ENCODE data around the gene ARMC2.

The ARMC2 gene

GRCh38 chr6:108988296-108988695 lies 140.1 kb downstream of the ARMC2 start:
- DNase-seq (ENCODE audit: low read depth), result no peak

DNA sequence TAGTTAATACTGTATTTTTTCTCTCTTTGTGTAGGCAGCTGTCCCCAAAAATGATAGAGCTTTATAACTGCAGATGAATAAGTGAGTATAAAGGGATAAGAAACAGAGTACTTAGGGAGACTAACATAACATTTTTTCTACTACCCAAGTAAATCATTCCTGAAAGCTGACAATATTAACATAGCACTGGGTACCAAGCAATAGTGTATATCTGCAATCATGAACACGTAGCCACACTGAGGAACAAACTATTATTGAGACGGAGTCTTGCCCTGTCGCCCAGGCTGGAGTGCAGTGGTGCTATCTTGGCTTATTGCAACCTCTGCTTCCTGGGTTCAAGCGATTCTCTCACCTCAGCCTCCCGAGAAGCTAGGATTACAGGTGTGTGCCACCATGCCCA lies 140.5 kb downstream of the ARMC2 start:
- no peak for DNase-seq (ENCODE audit: low read depth)

DNA sequence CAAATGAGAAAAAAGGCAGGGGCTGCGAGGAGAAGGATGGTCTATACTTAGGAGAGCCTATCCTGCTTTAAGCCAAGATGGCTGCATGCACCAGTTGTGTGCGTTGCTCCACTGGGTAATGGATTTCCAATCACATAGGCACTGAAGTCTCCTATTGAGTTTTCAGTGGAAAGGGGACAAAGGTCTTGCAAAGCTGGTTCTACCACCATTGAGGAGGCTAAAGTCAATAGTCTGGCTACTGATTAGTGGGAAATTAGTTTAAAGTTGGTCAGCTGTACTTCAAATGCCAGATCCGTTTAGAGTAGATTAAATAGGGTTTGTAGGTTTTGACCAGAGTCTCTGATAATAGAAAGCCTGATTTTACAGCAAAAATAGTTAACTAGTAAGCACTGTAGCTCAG lies 141.5 kb downstream of the ARMC2 start:
- no peak for DNase-seq (ENCODE audit: low read depth)

DNA sequence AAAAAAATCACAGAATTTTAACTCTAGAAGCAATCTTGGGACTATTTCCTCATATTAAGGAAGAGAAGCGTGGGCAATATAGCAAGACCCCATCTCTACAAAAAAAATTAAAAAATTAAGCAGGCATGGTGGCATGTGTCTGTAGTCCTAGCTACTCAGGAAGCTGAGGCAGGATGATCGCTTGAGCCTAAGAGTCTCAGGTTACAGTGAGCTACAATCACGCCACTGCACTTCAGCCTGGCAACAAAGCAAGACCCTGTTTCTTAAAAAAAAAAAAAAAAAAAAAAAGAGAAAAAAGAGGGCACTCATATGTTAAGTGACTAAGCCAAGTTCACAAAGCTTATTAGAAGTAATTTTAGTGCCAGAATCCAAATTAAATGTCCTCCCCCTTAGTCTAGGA lies 145.7 kb downstream of the ARMC2 start:
- DNase-seq (ENCODE audit: low read depth), result no peak

GRCh38 chr6:108995296-108995695 lies 147.1 kb downstream of the ARMC2 start:
- DNase-seq (ENCODE audit: low read depth), result no peak

GRCh38 chr6:108996208-108996607 lies 148.0 kb downstream of the ARMC2 start:
- no peak for DNase-seq (ENCODE audit: low read depth)

DNA sequence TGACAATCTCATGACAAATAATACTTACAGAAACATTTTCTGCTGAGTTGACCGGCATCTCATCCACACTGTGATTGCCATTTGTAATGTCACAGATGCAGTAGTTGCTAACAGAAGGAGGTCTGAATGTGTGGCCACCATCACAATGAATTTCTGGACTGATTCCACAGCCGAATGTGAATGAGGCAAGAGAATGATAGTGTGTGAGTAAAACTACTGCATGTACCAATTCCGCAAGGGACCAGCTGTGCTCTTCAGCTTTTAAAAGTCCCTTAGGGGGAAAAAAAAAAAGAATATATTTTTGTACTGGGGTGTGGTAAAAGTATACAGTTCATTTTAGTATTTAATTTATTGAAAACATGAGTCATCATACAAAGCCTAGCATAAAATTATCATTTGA lies 150.3 kb downstream of the ARMC2 start:
- no peak for DNase-seq (ENCODE audit: low read depth)

DNA sequence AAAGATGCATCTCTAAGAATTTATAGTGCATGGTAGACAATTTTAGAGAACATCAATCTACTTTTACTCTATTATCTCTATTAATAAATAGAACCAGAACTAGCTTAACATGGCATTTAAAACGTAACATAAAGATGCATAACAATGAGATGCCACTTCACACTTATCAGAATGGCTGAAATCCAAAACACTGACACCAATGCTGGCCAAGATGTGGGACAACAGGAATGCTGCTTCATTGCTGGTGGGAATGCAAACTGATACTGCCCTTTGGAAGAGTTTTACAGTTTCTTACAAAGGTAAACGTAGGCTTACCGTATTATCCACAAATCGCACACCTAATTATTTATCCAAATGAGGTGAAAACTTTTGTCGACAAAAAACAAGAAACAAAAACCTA lies 151.2 kb downstream of the ARMC2 start:
- DNase-seq (ENCODE audit: low read depth), result no peak

DNA sequence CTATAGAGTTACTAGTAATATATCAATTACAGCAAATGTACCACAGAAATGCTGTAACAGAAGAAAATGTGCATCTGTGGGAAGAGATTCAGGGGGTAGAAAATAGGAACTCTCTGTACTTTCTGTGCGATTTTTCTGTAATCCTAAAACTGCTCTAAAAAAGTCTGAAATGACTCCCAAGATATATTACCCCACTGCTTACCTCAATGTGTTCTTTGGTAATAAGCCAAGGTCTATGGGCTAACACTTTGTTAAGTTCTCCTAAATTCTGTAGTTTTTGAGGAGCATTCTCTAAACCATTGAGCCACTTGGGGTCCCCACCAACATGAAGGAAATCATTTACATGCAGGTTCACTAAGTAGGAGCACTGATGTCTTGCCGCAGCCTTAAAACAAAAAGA lies 152.1 kb downstream of the ARMC2 start:
- no peak for DNase-seq (ENCODE audit: low read depth)

DNA sequence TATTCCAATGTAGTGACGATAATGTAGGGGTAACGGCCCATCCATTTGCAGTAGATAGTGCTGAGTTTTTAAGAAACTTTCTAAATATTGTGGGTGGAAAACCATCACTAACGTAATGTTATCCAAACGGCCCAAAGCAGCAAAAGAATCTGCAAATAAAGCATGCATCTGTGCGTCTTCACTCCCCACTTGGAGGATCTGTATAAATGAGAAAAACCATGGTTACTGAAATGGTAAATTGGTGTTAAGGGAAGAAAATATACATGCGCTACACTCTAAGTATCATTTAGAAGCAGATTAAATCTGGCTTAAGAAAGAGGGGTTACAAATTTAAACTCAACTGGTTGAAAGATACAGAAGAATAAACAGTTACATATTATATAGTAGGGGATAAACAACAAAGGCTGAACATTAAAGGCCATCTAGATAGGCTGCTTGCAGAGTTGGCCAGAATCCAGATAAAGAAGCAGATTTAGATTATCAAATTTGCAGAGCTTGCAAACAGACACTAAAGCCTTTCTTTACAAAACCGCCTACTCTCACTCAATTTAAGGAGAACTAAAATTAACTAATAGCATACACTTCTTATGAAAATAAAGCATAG lies 153.2 kb downstream of the ARMC2 start:
- no peak for DNase-seq (ENCODE audit: low read depth)

DNA sequence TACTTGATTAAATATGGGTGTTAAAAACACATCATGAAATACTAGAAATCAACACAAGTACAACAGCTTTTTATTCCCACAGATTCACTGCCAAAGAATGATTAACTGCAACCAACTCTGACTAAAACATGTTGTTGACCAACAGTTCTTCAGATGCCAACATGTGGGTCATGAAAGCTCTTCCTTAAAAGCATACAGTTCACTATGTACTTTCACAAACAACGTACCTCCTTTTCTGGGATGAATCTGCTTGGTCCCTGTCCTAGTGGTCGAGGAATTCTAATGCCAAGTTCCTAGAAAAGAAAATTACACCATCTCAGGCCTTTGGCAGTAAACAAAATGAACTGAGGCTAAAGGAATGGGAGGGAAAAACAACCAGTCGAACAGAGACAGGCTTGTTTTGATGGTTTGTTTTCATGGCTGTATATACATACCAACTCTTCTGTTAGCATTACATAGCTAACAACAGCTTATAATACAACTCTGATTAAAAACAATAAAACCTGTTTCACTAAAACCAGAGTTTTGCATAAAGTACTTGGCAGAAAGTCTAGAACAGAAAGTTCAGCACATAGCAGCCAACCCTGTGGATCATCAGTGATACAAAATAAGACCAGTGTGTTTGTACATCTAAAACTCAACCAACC lies 154.0 kb downstream of the ARMC2 start:
- no peak for DNase-seq (ENCODE audit: low read depth)

- no peak for DNase-seq (ENCODE audit: low read depth)
These were observed 154.7 kb downstream of the ARMC2 start for GRCh38 chr6:109002882-109003281.

DNA sequence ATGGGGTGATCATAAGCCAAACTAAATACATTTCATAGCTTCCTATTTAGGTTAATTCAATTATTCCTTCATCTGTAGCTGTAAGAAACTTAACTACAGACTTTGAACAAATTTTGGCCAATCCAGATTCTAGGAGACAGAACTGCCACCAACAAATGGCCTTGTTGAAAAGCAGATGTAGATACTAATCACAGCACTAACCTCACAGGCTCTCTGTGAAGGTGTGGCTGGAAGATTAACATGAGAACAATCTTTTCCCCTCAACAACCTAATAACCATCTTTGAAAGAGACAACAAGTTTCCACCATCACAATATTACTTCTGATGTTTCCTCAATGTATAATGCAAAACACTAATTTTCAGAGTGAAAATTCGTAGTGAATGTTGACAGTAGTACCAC lies 158.6 kb downstream of the ARMC2 start:
- DNase-seq (ENCODE audit: low read depth), result no peak

- no peak for DNase-seq (ENCODE audit: low read depth)
These were observed 159.3 kb downstream of the ARMC2 start for GRCh38 chr6:109007521-109007920.

DNA sequence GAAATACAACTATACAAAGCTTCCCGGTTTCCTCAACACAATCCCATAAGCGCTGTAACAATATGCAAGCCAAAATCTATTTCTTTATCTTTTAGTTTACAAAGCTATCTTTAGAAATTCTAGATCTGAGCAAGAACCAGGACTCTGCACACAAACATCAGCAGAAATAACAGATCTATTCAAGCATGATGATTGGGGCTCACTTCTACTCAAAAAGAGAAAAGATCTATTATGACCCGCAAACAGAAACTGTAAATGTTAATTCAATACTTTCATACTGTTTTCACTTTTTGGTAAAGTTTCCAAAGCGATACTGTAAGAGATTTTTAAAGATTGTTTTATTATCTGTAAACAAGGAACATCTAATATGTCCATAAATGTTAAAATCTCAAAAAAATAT lies 159.8 kb downstream of the ARMC2 start:
- DNase-seq (ENCODE audit: low read depth), result no peak

GRCh38 chr6:109008537-109009235 lies 160.5 kb downstream of the ARMC2 start:
- DNase-seq (ENCODE audit: low read depth), result peak; percentile 37

DNA sequence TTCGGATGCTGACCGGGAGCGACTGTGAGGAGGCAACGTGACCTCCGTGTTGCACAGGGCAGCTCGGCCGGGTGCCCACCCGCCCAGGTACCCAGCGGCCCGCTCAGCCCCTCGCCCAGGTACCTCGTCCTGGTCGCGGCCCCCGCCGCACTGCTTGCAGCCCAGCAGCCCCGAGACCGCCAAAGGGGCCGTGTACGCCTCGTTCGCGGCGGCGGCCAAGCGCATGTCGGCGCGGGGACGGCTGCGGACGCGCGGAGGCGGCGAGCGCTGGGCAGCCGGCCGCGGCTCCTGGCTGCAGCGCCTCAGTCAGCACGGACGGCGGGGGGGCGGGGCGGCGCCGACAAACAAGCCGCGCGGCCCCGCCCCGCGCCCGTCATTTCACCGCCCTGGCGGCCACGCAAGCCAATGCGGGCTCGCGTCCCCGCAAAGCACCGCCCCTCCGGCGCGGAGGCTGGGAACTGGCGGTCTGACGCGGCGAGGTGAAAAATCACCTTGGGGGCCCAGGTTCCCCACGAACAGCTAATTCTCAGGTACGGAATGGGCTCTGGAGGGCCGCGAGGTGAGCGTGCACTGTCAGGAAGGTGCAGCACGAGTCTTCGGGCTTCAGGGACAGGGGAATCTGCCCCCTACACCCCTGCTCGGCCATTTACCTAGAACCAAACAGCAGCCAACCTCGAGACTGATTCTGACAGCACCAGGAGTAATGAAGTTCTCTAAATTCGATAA lies 161.2 kb downstream of the ARMC2 start:
- peak; percentile 33 for DNase-seq (ENCODE audit: low read depth)

GRCh38 chr6:109009962-109010704 lies 161.9 kb downstream of the ARMC2 start:
- DNase-seq (ENCODE audit: low read depth), result no peak

DNA sequence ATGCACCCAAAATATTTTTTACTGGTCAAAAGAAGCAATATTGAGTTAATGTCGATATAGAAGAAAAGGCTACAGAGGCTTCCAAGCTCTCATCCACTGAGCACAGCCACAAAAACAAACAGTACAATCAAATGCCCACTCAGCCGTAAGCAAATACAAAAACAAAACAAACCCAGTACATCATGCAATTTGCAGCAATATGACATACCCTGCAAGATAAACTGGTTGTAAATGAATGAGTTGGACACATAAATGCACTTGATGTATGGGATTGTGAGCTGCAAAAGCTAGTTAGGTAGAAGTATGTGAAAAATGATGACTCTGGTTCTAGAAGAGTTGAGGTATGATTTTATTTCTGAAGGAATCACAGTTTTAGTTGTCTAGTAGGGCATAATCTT lies 162.5 kb downstream of the ARMC2 start:
- no peak for DNase-seq (ENCODE audit: low read depth)

- no peak for DNase-seq (ENCODE audit: low read depth)
These were observed 165.6 kb downstream of the ARMC2 start for GRCh38 chr6:109013656-109014305.

DNA sequence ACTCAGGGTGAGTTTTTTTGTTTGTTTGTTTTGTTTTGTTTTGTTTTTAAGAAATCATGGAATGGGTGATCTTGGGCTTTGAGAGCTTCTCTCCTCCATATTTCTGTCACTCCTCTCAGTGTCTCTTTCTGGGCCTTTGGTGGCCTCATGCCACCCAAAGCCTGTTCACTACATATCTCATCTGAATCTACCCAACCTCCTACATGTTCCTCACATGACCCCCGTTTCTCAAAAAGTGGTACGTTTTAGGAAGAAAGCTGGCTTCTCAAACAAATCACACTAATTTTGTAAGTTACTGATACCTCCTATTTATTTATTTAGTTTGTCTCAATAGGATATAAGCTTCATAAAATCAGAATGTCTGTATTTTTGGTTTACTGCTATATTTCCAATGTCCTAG lies 166.4 kb downstream of the ARMC2 start:
- DNase-seq (ENCODE audit: low read depth), result no peak

GRCh38 chr6:109015176-109015575 lies 167.0 kb downstream of the ARMC2 start:
- no peak for DNase-seq (ENCODE audit: low read depth)
